DOHH2 (cell line): ENCODE results near the gene LRRC30.

Experiments
- CTCF ChIP-seq: fragments of 200-600 bp; sonication (generic); IDR thresholded peaks from one replicate; pipeline ENCODE4 v1.5.1; 2014; ENCODE audit warnings: antibody characterized with exemption, mild to moderate bottlenecking, low read depth, low read length; ENCODE audit not compliant: poor library complexity, severe bottlenecking
- EZH2phosphoT487 ChIP-seq: fragments of 200-600 bp; sonication (generic); IDR thresholded peaks from 2 replicates; pipeline ENCODE4 v1.6.1; 2017; ENCODE audit warnings: borderline replicate concordance, mild to moderate bottlenecking, antibody characterized with exemption, low read length, moderate library complexity, mixed read lengths

DNA sequence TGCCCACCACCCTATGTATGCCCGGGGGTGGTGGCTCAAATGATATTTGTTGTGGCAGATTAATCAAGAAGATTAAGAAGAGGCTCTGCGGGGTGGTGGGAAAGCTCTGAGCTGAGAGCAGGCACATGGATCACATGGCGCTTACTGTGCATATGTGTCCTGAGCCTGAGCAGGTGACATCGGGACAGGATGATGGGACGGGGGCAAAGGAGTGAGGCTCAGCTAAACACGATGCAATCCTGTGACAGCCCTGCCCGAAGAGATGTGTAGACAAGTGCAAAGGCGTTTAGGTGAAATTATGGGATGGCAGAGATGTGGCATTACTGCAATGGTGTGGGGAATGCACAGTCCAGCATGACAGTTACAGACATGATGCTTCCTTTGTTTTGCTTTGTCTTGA is 6.0 kb downstream of the LRRC30 start:
- no peak for TF ChIP-seq CTCF
- no peak for TF ChIP-seq EZH2phosphoT487
